Lower leg skin (tissue), 3 donors: Measurements from ENCODE around the gene CHD6.

Experiments
- CTCF ChIP-seq, 3 donors: fragments of 450-650 bp; IDR thresholded peaks; one replicate each; pipeline ENCODE4 v1.5.1; 2016; ENCODE audit warnings: antibody characterized with exemption in 3 of 3, mild to moderate bottlenecking in 3 of 3, moderate library complexity in 2 of 3
- POLR2A ChIP-seq, 2 donors: fragments of 450-650 bp; IDR thresholded peaks; one replicate each; pipeline ENCODE4 v1.6.1; 2016 to 2017; ENCODE audit warnings: antibody characterized with exemption in 2 of 2, mild to moderate bottlenecking in 1 of 2, moderate library complexity in 1 of 2

DNA sequence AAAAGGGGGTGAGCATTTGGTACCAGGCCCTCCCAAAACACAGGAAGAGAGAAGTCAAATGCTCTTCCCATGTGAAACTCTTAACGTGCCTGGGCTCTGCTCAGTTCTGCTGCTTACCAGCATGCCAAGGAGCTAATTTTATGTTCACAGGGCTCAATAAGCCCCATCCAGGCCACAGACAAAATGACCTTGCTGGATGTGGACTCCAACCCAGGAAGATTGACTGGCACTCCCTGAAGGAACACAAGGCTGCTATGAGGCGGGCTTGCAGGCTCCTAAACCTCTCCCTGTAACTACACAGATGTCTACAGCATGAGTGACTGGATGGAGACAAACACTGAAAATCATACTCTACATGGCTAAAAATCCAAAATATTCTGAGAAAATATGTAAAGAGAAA lies 50.6 kb downstream of the CHD6 start:
- no peak for TF ChIP-seq POLR2A (IDR thresholded peaks at IDR 0.05)
- TF ChIP-seq CTCF (IDR thresholded peaks at IDR 0.05) = no peak
